HG02623 (cell line): ENCODE data around the gene NDC1.

Experiments
- ATAC-seq: cut with Tn5 transposase; IDR thresholded peaks from one replicate; pipeline ENCODE4 v1.9.1; 2021; ENCODE audit warnings: moderate library complexity; ENCODE audit not compliant: unreplicated experiment

Gene NDC1

DNA sequence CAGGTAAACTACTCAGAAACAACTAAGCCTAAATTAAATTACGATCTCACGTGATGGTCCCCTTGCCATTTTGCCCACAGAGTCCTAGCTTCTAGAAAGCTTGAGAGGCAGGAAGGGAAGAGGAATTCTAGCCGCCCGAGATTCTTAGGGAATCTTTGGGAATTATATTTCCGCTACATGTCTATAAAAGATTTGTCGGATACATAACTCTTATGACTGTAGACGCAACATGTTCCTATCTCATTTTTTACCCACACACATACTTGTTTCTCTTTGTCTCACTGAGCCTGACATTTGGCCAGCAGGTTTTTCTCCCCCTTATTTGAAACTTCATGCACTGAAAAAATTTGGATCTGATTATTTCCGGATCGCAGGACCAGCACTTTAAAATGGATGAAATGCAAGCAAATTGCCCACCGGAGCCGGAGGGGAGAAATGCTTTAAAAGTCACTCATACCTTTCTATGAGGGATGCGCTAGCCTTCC is 104.6 kb downstream of the NDC1 start:
- no peak for ATAC-seq

DNA sequence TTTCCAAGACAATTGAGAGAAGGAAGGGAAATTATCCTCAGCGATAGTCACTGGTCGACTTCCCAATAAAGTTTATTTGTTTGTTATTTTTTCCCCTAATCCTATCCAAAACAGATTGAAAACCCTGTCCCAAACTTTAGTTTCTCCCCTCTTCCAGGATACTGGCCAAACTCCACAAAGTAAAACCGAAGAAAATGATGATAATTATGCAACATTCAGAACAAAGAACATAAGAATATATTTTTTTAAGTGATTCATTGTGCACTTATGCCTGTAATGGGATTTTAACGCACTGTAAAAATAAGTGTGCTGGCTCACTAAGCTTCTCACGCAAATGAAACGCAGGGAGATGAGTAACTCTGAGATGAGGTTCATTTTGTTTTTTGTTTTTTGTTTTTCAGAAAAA is 105.2 kb downstream of the NDC1 start:
- ATAC-seq: no peak

DNA sequence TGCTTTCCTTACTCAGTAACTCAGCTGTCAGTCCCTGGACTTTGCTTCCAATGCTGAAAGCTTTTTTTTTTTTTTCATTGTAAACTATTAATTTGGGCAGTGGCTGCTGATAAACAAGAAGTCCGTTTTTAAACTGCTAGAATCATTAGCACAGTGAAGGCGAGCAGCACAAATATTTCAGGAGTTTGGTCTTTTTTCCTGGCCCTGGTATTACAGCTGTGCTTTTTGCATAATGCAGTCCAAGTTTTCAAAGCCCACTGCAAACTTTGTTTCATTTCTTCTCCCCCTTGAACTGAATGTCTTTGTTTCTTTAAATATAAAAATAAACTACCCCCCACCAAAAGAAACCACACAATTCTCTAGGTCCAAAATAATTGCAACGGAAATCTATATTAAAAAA is 105.7 kb downstream of the NDC1 start:
- no peak for ATAC-seq

DNA sequence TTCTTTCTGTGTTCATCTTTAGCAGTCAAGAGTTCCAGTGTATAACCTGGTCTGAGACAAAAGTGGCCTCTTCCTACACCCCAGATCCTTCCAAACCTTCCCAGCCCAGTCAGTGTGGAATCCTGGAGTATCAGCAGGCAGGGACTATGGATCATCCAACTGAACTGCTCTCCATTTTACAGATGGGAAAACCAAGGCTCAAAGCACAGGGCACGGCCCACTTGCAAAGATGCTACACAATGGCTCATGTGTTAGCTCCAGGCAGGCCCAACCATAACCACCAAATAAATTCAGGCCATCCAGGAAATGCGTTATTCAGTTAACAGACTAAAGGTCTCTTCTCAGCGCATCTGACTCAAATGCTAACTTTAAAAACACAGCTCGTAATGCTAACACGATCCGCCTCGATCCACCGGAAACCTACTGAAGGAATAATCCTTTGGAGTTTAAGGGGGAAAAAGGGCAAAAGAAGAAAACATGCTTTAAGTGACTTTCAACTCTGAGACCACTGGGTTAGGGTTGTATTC is 106.3 kb downstream of the NDC1 start:
- ATAC-seq: no peak

DNA sequence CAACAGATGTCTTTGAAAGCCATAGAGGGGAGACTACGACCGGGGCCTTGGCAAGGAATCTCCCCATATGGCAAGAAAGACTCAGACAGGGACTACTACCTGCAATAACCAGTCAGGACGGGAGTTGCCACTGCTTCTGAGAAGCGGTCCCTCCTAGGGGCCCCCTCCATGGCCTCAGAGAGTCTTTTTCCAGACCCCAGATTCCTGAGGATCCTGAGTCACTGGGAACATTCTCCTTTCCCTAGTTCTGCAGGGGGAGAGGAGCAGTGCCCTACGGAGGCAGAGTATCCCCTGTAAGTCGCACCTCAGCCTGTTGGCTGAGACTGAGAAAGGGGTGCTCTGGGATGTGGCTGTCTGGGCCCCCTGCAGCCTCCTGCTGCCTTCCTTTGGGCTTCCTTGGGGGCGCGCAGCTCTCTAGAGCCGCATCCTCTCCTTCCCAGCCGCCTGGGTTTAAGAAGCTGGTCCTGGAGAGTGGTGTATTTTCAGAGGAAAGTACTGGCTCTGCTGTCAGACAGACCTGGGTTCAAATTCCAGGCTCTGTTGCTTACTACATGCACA is 107.0 kb downstream of the NDC1 start:
- ATAC-seq: no peak

DNA sequence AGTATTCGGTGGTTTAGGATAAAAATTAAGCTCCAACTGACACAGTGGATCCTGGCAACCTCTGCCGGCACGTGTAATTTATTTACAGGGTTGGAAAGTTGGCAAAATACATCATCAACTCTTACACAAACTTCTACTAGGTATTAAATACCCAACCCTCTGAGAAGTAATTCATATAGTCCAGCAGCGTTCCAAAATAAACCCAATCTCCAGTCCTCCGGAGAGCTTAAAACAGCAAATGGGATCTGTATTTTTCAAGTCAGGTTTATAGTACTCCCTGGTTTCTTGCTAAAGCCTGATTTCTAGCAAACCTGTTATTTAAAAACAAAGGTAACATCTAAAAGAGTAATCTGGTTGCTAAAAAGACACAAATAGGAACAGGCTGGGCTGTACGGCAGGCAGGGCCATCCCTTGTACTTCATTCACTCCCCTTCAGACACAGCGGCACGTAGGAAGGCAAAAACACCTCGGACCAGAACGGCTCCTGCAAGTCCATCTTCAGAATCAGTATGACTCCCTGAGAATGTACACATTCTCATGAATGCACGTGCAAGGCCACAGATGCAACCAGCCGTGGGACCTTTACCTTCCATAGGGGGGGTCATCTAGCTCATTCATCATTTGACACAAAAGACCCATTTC is 107.8 kb downstream of the NDC1 start:
- ATAC-seq: no peak

DNA sequence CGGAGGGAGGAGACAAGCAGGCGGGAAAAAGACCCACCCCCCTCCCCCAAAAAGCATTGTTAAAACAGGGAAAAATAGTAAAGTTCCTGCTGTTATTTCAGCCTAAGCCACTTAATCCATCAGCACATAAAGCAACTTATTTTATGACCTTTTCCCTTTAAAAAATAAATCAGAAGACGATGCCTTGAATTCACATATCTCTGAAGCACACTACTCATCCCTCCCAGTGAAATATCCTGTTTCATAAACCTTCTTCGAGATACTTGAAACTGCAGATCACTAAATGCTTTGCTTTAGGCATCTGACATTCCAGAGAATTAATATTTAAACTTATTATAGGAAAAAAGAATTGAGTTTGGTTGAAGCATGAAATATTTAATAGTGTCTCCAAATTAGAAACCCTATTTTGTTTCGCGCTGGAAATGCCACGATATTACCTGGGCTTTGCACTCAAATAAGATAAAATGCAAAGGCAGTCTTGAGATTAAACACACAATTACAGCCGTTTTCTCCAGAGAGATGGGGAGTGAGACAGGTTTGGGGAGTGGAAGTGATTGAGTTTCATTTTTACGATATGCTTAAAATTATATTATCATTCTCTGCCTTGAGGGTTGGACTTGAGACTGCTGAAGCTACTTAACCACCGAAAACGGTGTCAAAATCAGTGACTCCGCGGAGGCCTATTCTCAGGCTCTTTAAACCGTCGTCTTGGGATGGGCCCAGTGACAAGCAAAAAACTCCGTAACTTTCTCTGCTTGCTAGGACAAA is 108.5 kb downstream of the NDC1 start:
- no peak for ATAC-seq

DNA sequence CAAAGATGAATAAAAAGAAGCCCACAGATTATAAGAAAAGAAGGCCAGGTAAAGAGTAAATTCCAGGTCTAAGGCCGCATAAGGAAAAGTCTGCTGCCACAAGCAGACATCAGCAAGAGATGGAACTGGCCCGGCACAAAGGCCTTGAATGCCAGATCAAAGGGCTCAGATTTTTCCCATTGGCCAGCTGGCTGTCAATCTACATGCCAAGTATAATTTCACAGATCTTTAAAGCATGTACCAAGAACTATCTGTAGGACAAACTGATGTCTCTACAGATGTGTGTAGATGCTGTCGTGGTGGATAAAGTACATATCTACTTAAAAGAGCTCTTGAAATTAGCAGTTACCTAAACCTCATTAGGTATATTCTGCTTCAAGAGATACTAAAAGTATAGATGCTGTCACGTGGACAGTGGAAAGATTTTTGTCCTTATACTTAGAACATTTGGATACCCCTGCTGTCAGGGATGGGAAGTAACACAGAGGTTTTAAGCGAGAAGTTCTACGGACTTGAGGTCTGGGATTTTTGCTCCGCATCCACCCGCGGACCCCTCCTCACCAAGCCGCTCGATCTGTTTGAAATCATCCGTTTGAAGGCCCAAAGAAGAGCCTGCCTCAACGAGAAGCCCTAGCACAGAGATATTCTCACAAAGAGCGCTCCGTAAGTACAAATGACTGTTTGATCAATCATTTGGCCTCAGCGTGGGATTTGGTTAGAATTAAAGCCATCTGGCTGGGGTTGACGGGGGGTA is 109.2 kb downstream of the NDC1 start:
- no peak for ATAC-seq

DNA sequence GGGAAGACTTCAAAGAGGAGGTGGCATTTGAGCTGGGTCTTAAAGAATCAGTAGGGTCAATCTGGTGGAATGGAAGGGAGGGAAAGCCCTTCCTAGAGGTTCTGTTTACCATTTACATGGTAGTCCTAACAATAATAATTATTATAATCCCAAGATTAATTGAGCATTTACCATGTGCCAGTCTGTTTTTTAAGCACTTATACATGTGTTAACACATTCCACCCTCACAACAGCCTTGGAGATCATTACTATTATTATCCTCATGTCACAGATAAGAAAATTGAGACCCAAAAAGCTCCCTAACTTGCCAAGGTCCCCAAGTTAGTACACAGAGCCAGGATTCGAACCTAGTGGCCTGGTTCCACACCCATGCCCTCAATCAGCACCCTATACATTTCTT is 109.9 kb downstream of the NDC1 start:
- no peak for ATAC-seq

DNA sequence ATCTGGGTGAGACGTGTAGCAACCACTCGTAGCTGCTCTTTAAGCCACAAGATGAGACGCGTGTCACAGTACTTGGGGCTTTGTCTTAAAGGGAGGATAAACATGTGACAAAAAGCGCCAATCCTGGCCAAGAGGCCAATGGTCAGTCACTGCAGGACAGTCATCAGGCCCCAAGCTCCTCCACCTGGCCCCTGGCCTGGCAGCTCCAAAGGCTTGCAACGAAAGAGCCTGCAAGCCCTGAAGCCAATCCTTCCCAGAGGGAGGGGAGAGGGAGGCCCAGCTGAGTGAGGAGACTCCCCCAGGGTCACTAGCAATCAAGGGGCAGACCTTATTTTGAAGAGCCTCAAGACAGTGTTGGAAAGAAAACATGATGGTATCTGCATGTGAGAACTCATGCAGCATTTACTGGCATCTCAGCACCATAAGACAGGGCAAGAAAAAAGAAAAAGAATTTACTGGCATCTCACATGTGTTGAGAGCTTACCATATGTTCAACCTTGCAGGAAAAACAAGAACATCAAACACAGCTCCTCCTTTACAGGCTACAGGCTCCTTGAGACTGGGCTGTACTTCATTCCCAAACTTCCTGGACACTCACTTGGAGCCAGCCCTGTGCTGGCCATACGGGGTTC is 110.5 kb downstream of the NDC1 start:
- ATAC-seq: no peak

DNA sequence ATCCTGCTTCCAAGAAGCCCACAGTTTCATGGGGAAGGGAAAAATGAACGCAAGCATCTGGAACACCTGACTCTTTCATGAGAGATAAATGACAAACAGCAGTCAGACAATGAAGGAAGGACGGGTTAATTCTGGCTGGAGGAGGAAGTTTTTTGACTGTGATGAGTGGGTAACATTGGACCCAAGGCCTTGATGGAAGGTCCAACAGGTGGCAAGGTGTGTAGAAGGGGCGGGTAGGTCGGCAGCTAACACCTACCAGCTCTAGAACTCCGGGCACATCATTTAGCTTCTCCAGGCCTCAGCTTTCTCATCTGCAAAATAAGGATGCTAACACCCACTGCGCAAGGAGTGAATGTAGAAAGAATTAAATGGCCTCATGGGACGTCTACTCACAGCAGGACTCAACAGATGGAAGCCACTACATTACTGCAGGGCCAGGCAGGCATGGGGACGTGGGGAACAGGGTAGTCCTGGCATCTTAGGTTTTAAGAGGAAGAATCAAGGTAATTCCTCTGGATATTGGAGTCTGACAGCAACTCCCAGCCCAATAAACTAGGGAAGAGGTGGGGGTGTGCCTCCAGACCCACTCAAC is 112.0 kb downstream of the NDC1 start:
- no peak for ATAC-seq

DNA sequence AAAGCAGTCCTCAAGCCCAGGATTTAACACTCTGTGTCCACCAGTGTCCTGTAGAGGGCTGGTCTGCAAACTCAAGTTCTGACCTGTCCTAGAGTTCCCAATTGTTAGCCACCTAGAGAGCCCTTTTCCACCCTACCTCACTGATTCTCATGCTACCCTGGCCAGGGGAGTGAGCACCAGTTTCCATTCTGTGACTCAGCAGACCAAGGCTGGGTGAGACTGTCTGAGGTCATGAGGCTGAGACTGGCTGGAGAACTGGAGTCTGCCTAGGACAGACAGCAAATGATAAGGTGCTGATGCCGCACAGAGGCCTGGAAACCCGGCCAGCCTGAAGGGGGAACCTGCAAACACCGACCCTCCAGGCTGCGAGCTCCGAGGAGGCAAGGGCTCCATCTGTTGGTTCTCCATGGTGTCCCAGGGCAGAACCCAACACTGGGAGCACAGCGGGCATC is 112.8 kb downstream of the NDC1 start:
- ATAC-seq: no peak

DNA sequence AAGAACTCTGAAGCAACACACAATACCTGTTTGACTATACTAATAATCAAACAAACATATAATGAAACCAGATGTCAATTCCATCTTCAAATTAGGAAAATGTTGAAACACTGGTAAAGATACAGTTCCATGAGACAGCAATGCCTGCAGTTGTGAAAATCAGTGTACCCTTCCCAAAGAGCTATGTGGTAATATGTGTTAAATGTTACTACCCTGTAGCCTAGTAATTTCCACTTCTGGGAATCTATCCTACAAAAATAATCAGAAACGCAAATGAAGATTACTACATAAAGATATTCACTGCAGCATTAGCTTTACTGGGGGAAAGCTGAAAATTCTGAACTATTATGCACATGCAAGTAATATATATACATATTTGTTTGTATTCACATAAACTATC is 116.1 kb downstream of the NDC1 start:
- no peak for ATAC-seq

DNA sequence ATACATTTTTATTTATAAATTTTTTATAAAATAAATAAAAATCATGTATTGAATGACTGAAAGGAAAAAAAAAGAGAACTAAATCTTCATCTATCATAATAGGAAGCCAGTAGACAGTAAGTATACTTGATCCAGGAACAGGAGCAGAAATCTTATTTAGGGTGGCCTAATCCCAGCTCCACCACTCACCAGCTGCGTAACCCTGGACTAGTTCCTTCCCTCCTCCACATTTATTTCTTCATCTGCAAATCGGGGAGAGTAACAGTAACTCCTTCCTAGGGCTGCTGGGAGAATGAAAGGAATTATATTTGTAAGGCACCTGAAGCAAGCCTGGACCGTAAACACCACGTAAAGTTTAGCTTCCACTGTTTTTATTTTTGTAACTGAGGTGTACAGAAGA is 117.0 kb downstream of the NDC1 start:
- no peak for ATAC-seq

DNA sequence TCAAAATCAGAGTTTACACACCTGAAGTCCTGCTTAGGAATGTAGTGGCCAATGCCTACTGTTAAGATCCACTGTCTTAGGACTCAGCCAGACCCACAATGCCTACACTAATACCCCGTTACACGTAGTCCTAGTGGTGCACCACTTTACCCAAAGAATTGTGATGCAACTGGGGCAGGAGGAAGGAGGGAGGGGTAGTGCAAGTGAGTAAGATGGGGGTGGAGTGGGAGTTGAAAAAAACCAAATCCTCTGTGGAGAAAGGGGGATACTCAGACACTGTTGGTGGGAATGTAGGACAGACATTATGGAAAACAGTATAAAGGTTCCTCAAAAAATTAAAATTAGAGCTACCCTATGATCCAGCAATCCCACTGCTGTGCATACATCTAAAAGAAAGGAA is 118.6 kb downstream of the NDC1 start:
- ATAC-seq: no peak

DNA sequence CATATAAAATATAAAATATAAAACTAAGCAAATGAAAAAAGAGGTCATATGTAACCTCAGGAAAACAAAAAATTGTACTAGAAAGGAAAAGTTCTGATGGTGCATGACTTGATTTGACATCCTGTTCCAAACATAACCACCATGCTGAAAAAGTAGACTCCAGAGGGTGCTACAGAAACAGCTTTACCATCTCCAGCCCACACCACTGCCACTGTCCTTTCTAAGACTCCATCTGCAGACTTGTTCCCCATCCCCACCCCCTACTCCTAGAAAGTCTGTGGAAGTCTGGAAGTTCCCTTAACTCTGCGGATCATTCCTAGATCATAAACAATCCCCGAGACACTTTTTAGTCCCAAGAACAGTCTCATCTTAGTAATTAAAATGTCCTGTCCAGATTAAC is 119.7 kb downstream of the NDC1 start:
- no peak for ATAC-seq

DNA sequence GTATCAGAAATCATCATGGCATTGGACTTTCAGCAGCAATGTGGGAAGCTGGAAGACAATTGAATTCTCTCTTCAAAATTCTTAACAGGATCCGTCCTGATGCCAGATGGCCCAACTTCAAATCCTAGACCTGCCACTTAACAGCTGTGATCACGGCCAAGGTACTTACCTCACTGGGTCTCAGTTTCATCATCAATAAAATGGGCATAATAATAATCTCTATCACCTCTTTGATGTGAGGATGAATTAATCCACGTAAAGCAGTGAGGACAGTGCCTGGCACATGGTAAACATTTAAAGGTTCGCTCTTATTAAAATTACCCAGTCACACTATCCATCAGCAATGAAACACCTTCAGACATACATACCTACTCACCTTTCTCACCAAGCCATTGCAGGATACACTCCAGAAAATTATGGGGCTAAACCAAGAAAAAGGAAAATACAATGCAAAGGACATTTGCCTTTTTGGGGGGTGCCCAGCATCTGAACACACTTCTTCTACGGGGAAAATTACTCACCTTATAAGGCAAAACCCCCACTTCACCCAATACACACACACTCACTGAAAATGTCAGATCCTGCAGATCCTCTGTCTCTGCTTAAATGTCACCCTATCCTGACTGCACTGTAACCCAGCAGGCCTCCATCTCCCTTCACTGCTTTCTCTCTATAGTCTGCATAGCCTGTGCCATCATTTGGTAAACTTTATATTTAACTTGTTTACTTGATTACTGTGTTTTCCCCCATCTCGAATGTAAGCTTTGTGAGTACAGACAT is 120.9 kb downstream of the NDC1 start:
- no peak for ATAC-seq

DNA sequence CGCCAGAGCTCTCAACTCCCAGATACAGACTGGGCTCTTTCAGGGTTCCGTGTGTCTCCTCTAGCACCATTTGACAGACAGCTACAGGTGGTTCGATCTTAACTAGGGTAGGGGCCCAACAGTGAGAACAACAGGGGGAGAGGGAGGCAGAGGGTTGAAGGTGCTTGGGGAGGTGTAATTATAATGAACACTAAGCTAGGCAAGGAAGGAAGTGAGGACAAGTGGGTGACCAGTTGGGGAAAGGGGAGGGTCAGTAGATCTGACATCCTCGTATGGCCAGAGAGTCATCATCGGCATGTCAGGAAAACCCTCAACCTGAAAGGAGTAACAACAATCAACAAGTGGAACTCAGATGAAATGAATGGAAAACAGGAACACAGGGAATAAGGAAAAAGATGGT is 121.9 kb downstream of the NDC1 start:
- ATAC-seq: no peak

DNA sequence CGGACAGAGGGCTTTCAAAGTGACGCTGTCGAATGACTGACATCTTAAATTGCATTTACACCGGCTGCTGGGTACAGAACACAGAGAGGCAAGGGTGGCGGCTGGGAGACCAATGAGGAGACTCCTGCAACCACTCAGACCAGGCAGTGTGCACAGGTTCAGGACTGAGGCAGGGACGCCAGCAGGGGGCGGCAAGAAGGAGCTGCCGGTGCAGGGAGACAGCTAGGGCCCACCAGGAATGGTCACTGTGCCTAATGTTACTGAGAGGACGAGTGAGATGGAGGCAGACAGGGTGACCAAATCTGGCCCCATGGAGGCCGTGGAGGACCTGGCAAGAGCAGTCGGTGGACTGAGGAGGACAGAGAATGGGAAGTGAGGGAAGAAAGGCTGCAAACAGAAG is 122.6 kb downstream of the NDC1 start:
- ATAC-seq: no peak
